A375 (cell line): ENCODE measurements around the gene HOXB2. TPM values are rescaled to one million over a fixed set of nuclear protein-coding genes. Genes with fewer than 3 reads are reported as not detected.

ENCODE experiments used
- total RNA-seq: library from RNA; depleted of rRNA; stranded (reverse); fragments of >200 nt; shearing (Covaris generic); gene quantifications from 2 replicates; pipeline ENCODE4 v1.2.3, GENCODE V29; 2014; rRNA removed

The HOXB2 gene
- total RNA-seq: 30.9 and 35.6 TPM in 2 replicates

DNA sequence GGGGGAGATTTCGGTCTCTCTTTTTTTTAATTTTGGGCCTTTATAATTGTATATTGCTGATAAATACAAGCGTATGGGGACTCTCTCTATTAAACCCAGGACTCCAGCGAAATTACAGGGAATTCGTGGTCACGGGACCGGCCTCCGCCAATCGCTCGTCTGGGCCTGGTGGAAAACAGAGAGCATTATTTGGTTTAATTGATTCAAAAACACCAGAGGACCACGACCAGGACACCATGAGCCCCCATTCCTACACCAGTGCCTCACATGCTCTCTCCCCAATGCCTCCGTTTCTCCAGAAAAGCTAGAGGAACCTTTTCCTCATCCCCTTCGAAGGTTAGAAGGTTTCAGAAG is at the start of gene HOXB2:
Gene HOXB2 (minus strand): TSS at position 88 of the 354 bp plus-strand sequence. CDS start 198 bp downstream, outside the sequence.

DNA sequence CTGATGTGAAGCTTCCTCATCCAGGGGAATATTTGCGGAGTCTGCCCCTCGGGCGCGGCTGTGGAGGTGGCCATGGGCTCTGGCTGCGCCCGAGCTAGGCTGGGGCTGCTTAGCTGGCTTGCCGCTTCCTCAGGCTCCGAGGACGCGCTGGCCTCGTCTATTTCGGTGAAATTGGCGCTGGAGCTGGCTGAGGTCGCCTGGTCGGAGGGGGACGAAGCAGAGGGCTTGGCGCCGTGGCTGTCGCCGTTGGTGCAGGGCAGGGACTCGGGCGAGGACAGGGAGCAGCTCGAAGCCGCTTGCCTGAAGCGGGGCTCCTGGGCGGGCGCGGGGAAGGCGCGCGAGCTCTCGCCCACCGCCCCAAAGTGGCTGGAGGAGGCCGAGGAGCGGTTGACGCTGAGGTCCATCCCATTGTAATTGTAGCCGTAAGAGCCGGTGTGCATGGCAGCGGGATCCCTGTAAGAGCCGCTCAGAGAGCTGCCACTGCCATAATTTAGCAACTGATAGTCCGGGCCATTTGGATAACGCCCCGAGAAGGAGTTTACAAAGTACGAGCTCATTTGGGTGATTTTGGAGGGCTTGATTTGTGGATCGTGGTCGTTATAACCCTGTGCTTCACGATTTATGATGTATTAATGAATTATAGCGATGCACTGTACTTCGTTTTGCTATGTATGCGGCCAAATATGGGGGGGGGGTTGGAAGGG is 48.4 kb upstream of the HOXB2 start, which contains the start of gene HOXB5:
Gene HOXB5 (minus strand): TSS at position 654 of the 704 bp plus-strand sequence. CDS start 97 bp downstream, at position 557.

DNA sequence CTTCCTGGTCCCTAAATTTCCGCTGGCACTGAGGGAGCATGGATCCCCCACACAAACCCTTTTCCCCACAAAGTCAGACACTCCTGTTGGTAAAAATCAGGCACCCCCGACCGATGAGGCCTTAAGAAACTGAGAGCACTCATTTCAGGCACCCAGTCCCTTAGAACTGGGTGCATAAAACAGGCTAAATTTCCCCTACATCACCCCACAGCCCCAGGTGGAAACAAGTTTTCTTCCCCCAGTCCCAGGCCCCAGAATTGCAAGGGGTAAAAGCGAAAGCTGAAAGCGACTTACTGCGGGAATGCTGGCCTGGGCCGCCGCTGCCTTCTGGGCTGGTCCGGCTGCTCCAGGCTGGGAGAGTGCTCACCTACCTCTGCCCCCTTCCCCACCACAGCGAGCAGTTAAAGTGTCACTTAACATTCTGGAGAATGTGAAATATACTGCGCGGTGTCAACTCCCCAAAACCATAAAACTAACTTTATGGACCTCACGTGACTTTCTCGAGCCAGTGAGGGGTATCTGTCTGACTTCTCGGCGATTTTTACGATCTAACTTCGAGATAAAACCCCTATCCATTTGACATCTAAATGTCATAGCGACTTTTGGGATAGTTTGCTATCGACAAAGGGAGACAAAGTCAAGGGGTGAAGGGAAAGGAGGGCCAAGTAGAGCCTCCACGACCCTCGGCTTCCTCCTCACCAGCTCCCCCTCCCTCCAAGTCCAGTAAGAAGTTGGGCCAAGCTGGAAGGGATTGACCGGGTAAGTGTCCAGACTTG is 45.1 kb upstream of the HOXB2 start, which contains the start of gene HOXB3:
Gene HOXB3 (minus strand): TSS at position 411 of the 776 bp plus-strand sequence. CDS start 37,767 bp downstream, outside the sequence.

GRCh38 chr17:48577946-48578615 is 33.2 kb upstream of the HOXB2 start, which contains the start of gene HOXB4:
Gene HOXB4, minus strand, starts transcription at chr17:48578350. Its CDS starts 31 bp downstream, at chr17:48578319.

GRCh38 chr17:48530887-48531272 is 14.0 kb downstream of the HOXB2 start, which contains the start of gene HOXB1:
Gene HOXB1, minus strand, starts transcription at chr17:48531011. Its CDS starts 107 bp downstream, at chr17:48530904.

Other genes with a start within 250 kb of the HOXB2 start
- gene SKAP1, start 114.9 kb downstream of the HOXB2 start, total RNA-seq: 1.1 TPM in 1 of 2 replicates, not detected in the other
- gene HOXB1, start 14.1 kb downstream of the HOXB2 start, total RNA-seq: not detected in 2 replicates
- gene HOXB4, start 33.2 kb upstream of the HOXB2 start, total RNA-seq: 5.7 and 8.5 TPM in 2 replicates
- 11.9 and 13.7 TPM in 2 replicates for gene HOXB3, start 45.1 kb upstream of the HOXB2 start, total RNA-seq
- 1.0 TPM in 2 replicates for gene HOXB5, start 48.7 kb upstream of the HOXB2 start, total RNA-seq
- 11.9 and 21.2 TPM in 2 replicates for gene HOXB6, start 59.9 kb upstream of the HOXB2 start, total RNA-seq
- 9.5 and 13.6 TPM in 2 replicates for gene HOXB7, start 65.9 kb upstream of the HOXB2 start, total RNA-seq
- 15.1 and 27.5 TPM in 2 replicates for gene HOXB8, start 70.2 kb upstream of the HOXB2 start, total RNA-seq
- gene HOXB9, start 81.2 kb upstream of the HOXB2 start, total RNA-seq: 22.0 and 22.8 TPM in 2 replicates
- not detected in 2 replicates for gene PRAC1, start 177.4 kb upstream of the HOXB2 start, total RNA-seq
- gene PRAC2, start 178.1 kb upstream of the HOXB2 start, total RNA-seq: not detected in 2 replicates
- gene HOXB13, start 183.6 kb upstream of the HOXB2 start, total RNA-seq: 4.1 and 5.4 TPM in 2 replicates